GM23338 (cell line): ENCODE measurements around the gene TMC1. TPM values are rescaled to one million over a fixed set of nuclear protein-coding genes. Genes with fewer than 3 reads are reported as not detected.

Source experiments
- ATAC-seq: fragments of 200-7000 bp; cut with Tn5 transposase; 3 replicates; pipeline ENCODE4 v1.9.1; 2020
- DNase-seq: peaks from one replicate; pipeline ENCODE4 v3.0.0-alpha.2; 2015; ENCODE audit warnings: low spot score
- H2AFZ ChIP-seq: fragments of 200-600 bp; sonication (generic); 2 replicates; pipeline ENCODE4 v1.8.0; 2016; ENCODE audit warnings: antibody characterized with exemption, mild to moderate bottlenecking, moderate library complexity
- H3F3A ChIP-seq: fragments of 200-600 bp; sonication (generic); replicated peaks from 2 replicates; pipeline ENCODE4 v1.8.0; 2017; ENCODE audit warnings: antibody characterized with exemption, mixed run types, low read depth
- H3K27ac ChIP-seq: fragments of 200-600 bp; sonication (generic); 2 replicates; pipeline ENCODE4 v1.6.1; 2016; ENCODE audit warnings: low read depth
- H3K27me3 ChIP-seq: fragments of 200-600 bp; sonication (generic); 2 replicates; pipeline ENCODE4 v1.8.0; 2016; ENCODE audit warnings: mild to moderate bottlenecking, mixed run types, moderate library complexity; ENCODE audit not compliant: insufficient read depth
- H3K36me3 ChIP-seq: fragments of 200-600 bp; sonication (generic); 2 replicates; pipeline ENCODE4 v1.8.0; 2016; ENCODE audit warnings: mild to moderate bottlenecking; ENCODE audit not compliant: insufficient read depth
- H3K4me1 ChIP-seq: fragments of 200-600 bp; sonication (generic); 2 replicates; pipeline ENCODE4 v1.8.0; 2016; ENCODE audit warnings: mild to moderate bottlenecking, moderate library complexity; ENCODE audit not compliant: insufficient read depth
- H3K4me2 ChIP-seq: fragments of 200-600 bp; sonication (generic); 2 replicates; pipeline ENCODE4 v1.7.1; 2017; ENCODE audit warnings: mixed run types
- H3K4me3 ChIP-seq: fragments of 200-600 bp; sonication (generic); 2 replicates; pipeline ENCODE4 v1.6.1; 2016; ENCODE audit warnings: mixed run types
- H3K79me2 ChIP-seq: fragments of 200-600 bp; sonication (generic); replicated peaks from 2 replicates; pipeline ENCODE4 v1.8.0; 2017; ENCODE audit warnings: mild to moderate bottlenecking; ENCODE audit not compliant: insufficient read depth
- H3K9me2 ChIP-seq: fragments of 200-600 bp; sonication (generic); 2 replicates; pipeline ENCODE4 v1.8.0; 2017; ENCODE audit not compliant: insufficient read depth
- H4K20me1 ChIP-seq: fragments of 200-600 bp; sonication (generic); replicated peaks from 2 replicates; pipeline ENCODE4 v1.8.0; 2017; ENCODE audit warnings: mild to moderate bottlenecking; ENCODE audit not compliant: insufficient read depth
- H3K27ac Mint-ChIP-seq: 2 replicates; pipeline ENCODE4 v1.8.0; 2020; ENCODE audit warnings: inconsistent platforms, mild to moderate bottlenecking, moderate library complexity, mixed read lengths
- H3K27me3 Mint-ChIP-seq: 3 replicates; pipeline ENCODE4 v1.8.0; 2022; ENCODE audit warnings: low read depth, mild to moderate bottlenecking, moderate library complexity, mixed read lengths, inconsistent platforms; ENCODE audit not compliant: insufficient read depth, poor library complexity
- H3K36me3 Mint-ChIP-seq: 3 replicates; pipeline ENCODE4 v1.8.0; 2021; ENCODE audit warnings: low read depth, mild to moderate bottlenecking, inconsistent platforms, moderate library complexity, mixed read lengths
- H3K4me1 Mint-ChIP-seq: 3 replicates; pipeline ENCODE4 v1.8.0; 2020; ENCODE audit warnings: mild to moderate bottlenecking, inconsistent platforms, mixed read lengths
- H3K4me3 Mint-ChIP-seq: 3 replicates; pipeline ENCODE4 v1.8.0; 2021; ENCODE audit warnings: moderate library complexity, mild to moderate bottlenecking, inconsistent platforms, mixed read lengths
- H3K9me3 Mint-ChIP-seq: 3 replicates; pipeline ENCODE4 v1.8.0; 2020; ENCODE audit warnings: moderate library complexity, mild to moderate bottlenecking, inconsistent platforms, mixed read lengths
- CREB1 ChIP-seq: fragments of 250-450 bp; sonication (Bioruptor Pico); IDR thresholded peaks from 2 replicates; pipeline ENCODE4 v1.5.0; 2020; ENCODE audit warnings: low read depth, mild to moderate bottlenecking, moderate library complexity
- CTCF ChIP-seq, 2 experiments: fragments of 200-600 bp in 1 of 2; sonication (generic) in 1 of 2; conservative IDR thresholded peaks; 2 replicates each; pipeline versions ENCODE4 v1.5.1 to v1.6.1; 2016 to 2017; ENCODE audit warnings: antibody characterized with exemption in 2 of 2, low read depth in 2 of 2, mild to moderate bottlenecking in 2 of 2, moderate library complexity in 1 of 2
- ETS1 ChIP-seq: IDR thresholded peaks from 2 replicates; pipeline ENCODE4 v1.6.1; 2016; ENCODE audit warnings: antibody characterized with exemption
- EZH2 ChIP-seq: fragments of 200-600 bp; sonication (generic); IDR thresholded peaks from one replicate; pipeline ENCODE4 v1.8.0; 2017; ENCODE audit warnings: antibody characterized with exemption, mild to moderate bottlenecking, low read depth; ENCODE audit not compliant: unreplicated experiment
- EZH2phosphoT487 ChIP-seq: fragments of 200-600 bp; sonication (generic); IDR thresholded peaks from one replicate; pipeline ENCODE4 v1.8.1; 2018; ENCODE audit warnings: antibody characterized with exemption; ENCODE audit not compliant: unreplicated experiment
- JUNB ChIP-seq: IDR thresholded peaks from one replicate; pipeline ENCODE4 v1.6.1; 2016; ENCODE audit warnings: antibody characterized with exemption; ENCODE audit not compliant: unreplicated experiment
- NANOG ChIP-seq: IDR thresholded peaks from 2 replicates; pipeline ENCODE4 v1.6.1; 2016; ENCODE audit warnings: antibody characterized with exemption, borderline replicate concordance
- POLR2AphosphoS5 ChIP-seq: IDR thresholded peaks from 2 replicates; pipeline ENCODE4 v1.6.1; 2016; ENCODE audit warnings: antibody characterized with exemption, low read depth
- STAT1 ChIP-seq: IDR thresholded peaks from one replicate; pipeline ENCODE4 v1.6.1; 2016; ENCODE audit warnings: antibody characterized with exemption; ENCODE audit not compliant: unreplicated experiment
- ZNF114 ChIP-seq: fragments of 250-450 bp; sonication (Bioruptor Pico); IDR thresholded peaks from 2 replicates; pipeline ENCODE4 v1.5.0; 2020; ENCODE audit warnings: mild to moderate bottlenecking, moderate library complexity
- ZNF331 ChIP-seq: fragments of 250-450 bp; sonication (Bioruptor Pico); IDR thresholded peaks from 2 replicates; pipeline ENCODE4 v1.5.0; 2020; ENCODE audit warnings: low read depth, mild to moderate bottlenecking, moderate library complexity
- polyA plus RNA-seq: library from polyadenylated mRNA; unstranded; fragments of >200 nt; fragmentation: Nextera tagmentation; extraction: Ambion mirVana; gene quantifications from 2 replicates; pipeline ENCODE4 v1.2.1, GENCODE V29; 2016
- total RNA-seq: library from RNA; depleted of rRNA; stranded (reverse); fragments of >200 nt; shearing (Covaris generic); gene quantifications from 2 replicates; pipeline ENCODE4 v1.2.3, GENCODE V29; 2014
- TF ChIP-seq, protein P1 (sequence below): fragments of 250-450 bp; sonication (Bioruptor Pico); IDR thresholded peaks from 2 replicates; pipeline ENCODE4 v1.5.0; 2020; ENCODE audit warnings: mild to moderate bottlenecking, moderate library complexity
- TF ChIP-seq, protein P2 (sequence below): IDR thresholded peaks from one replicate; pipeline ENCODE4 v1.6.1; 2018; ENCODE audit warnings: antibody characterized with exemption; ENCODE audit not compliant: unreplicated experiment

TMC1 gene
- total and polyA plus RNA-seq, 2 experiments from 2014 or later = 0.61 to 1.2 TPM

GRCh38 chr9:72627956-72628540 lies 106.6 kb downstream of the TMC1 start:
- Mint-ChIP-seq H3K4me1 (no peaks in the 10 kb centered on the region), H3K9me3 (peaks cover 10% of the 10 kb centered on the region; the same call in 2 of the 3 replicates), H3K4me3 (no peak overlapping the region), H3K27ac (no peak overlapping the region), H3K27me3 (peaks cover 5% of the 10 kb centered on the region), H3K36me3 (peaks cover 8% of the 10 kb centered on the region; the same call in 2 of the 3 replicates)
- DNase-seq (no peak), ATAC-seq (no peak)
- no peak overlapping the region for H3K4me3 ChIP-seq
- no peaks in the 10 kb centered on the region for H3K27me3 ChIP-seq
- peaks cover 6% of the 10 kb centered on the region; the same call in 1 of the 2 replicates for H3K36me3 ChIP-seq
- TF ChIP-seq CTCF (conservative IDR thresholded peaks at IDR 0.05; ENCODE audit: low read depth in 2 of 2) (no peak), JUNB (no peak), EZH2phosphoT487 (no peak), POLR2AphosphoS5 (no peak), STAT1 (no peak), NANOG (no peak), CREB1 (no peak), EZH2 (no peak), ZNF114 (no peak), ZNF331 (CRISPR knock-in tag) (no peak), ETS1 (no peak)
- TF ChIP-seq, protein P1, sequence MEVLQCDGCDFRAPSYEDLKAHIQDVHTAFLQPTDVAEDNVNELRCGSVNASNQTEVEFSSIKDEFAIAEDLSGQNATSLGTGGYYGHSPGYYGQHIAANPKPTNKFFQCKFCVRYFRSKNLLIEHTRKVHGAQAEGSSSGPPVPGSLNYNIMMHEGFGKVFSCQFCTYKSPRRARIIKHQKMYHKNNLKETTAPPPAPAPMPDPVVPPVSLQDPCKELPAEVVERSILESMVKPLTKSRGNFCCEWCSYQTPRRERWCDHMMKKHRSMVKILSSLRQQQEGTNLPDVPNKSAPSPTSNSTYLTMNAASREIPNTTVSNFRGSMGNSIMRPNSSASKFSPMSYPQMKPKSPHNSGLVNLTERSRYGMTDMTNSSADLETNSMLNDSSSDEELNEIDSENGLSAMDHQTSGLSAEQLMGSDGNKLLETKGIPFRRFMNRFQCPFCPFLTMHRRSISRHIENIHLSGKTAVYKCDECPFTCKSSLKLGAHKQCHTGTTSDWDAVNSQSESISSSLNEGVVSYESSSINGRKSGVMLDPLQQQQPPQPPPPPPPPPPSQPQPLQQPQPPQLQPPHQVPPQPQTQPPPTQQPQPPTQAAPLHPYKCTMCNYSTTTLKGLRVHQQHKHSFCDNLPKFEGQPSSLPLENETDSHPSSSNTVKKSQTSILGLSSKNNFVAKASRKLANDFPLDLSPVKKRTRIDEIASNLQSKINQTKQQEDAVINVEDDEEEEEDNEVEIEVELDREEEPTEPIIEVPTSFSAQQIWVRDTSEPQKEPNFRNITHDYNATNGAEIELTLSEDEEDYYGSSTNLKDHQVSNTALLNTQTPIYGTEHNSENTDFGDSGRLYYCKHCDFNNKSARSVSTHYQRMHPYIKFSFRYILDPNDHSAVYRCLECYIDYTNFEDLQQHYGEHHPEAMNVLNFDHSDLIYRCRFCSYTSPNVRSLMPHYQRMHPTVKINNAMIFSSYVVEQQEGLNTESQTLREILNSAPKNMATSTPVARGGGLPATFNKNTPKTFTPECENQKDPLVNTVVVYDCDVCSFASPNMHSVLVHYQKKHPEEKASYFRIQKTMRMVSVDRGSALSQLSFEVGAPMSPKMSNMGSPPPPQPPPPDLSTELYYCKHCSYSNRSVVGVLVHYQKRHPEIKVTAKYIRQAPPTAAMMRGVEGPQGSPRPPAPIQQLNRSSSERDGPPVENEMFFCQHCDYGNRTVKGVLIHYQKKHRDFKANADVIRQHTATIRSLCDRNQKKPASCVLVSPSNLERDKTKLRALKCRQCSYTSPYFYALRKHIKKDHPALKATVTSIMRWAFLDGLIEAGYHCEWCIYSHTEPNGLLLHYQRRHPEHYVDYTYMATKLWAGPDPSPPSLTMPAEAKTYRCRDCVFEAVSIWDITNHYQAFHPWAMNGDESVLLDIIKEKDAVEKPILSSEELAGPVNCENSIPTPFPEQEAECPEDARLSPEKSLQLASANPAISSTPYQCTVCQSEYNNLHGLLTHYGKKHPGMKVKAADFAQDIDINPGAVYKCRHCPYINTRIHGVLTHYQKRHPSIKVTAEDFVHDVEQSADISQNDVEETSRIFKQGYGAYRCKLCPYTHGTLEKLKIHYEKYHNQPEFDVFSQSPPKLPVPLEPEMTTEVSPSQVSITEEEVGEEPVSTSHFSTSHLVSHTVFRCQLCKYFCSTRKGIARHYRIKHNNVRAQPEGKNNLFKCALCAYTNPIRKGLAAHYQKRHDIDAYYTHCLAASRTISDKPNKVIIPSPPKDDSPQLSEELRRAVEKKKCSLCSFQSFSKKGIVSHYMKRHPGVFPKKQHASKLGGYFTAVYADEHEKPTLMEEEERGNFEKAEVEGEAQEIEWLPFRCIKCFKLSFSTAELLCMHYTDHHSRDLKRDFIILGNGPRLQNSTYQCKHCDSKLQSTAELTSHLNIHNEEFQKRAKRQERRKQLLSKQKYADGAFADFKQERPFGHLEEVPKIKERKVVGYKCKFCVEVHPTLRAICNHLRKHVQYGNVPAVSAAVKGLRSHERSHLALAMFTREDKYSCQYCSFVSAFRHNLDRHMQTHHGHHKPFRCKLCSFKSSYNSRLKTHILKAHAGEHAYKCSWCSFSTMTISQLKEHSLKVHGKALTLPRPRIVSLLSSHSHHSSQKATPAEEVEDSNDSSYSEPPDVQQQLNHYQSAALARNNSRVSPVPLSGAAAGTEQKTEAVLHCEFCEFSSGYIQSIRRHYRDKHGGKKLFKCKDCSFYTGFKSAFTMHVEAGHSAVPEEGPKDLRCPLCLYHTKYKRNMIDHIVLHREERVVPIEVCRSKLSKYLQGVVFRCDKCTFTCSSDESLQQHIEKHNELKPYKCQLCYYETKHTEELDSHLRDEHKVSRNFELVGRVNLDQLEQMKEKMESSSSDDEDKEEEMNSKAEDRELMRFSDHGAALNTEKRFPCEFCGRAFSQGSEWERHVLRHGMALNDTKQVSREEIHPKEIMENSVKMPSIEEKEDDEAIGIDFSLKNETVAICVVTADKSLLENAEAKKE (CRISPR knock-in tag) = no peak
- TF ChIP-seq, protein P2, sequence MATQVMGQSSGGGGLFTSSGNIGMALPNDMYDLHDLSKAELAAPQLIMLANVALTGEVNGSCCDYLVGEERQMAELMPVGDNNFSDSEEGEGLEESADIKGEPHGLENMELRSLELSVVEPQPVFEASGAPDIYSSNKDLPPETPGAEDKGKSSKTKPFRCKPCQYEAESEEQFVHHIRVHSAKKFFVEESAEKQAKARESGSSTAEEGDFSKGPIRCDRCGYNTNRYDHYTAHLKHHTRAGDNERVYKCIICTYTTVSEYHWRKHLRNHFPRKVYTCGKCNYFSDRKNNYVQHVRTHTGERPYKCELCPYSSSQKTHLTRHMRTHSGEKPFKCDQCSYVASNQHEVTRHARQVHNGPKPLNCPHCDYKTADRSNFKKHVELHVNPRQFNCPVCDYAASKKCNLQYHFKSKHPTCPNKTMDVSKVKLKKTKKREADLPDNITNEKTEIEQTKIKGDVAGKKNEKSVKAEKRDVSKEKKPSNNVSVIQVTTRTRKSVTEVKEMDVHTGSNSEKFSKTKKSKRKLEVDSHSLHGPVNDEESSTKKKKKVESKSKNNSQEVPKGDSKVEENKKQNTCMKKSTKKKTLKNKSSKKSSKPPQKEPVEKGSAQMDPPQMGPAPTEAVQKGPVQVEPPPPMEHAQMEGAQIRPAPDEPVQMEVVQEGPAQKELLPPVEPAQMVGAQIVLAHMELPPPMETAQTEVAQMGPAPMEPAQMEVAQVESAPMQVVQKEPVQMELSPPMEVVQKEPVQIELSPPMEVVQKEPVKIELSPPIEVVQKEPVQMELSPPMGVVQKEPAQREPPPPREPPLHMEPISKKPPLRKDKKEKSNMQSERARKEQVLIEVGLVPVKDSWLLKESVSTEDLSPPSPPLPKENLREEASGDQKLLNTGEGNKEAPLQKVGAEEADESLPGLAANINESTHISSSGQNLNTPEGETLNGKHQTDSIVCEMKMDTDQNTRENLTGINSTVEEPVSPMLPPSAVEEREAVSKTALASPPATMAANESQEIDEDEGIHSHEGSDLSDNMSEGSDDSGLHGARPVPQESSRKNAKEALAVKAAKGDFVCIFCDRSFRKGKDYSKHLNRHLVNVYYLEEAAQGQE = no peak
- H2AFZ ChIP-seq = no peak overlapping the region; the same call in 1 of the 2 replicates
- H3K79me2 ChIP-seq = no peaks in the 10 kb centered on the region
- H4K20me1 ChIP-seq = no peaks in the 10 kb centered on the region
- H3K27ac ChIP-seq = no peak overlapping the region
- H3K4me1 ChIP-seq = no peaks in the 10 kb centered on the region; the same call in 1 of the 2 replicates
- H3F3A ChIP-seq = no peaks in the 10 kb centered on the region
- no peak overlapping the region for H3K4me2 ChIP-seq
- peaks cover 16% of the 10 kb centered on the region for H3K9me2 ChIP-seq
